GM20000 (cell line): ENCODE measurements around the gene ASCL3.
"Not testable (repeated sequence)": the region's sequence is repeated elsewhere in the genome, so short reads cannot be mapped to it uniquely, and the experiment has no call there.

ENCODE experiments used
- DNase-seq: peaks from one replicate; pipeline ENCODE4 v3.0.0; 2012; ENCODE audit warnings: low spot score
- CTCF ChIP-seq: IDR thresholded peaks from 2 replicates; pipeline ENCODE4 v1.5.1; 2012; ENCODE audit warnings: mild to moderate bottlenecking, control low read depth; ENCODE audit errors: extremely low read depth, missing control alignments

The ASCL3 gene

GRCh38 chr11:8942518-8943066, at the start of gene ASCL3:
ASCL3 (minus strand) TSS chr11:8943016; CDS start chr11:8938161, 4,855 bp downstream.
- no peak for DNase-seq
- TF ChIP-seq CTCF: no peak

- no peak for TF ChIP-seq CTCF
- DNase-seq: no peak
Measured at GRCh38 chr11:8989453-8989852, 46.6 kb upstream of the ASCL3 start.

GRCh38 chr11:8988329-8989234, 45.8 kb upstream of the ASCL3 start:
- no peak for TF ChIP-seq CTCF

GRCh38 chr11:8987446-8987845, 44.6 kb upstream of the ASCL3 start:
- DNase-seq: no peak
- TF ChIP-seq CTCF: no peak

More at GRCh38 chr11:8988329-8989234, 45.8 kb upstream of the ASCL3 start:
- DNase-seq: no peak

- not testable (repeated sequence) for DNase-seq
Measured at GRCh38 chr11:8986772-8987171, 44.0 kb upstream of the ASCL3 start.

GRCh38 chr11:8985462-8985861, 42.6 kb upstream of the ASCL3 start:
- TF ChIP-seq CTCF: no peak
- DNase-seq: no peak

GRCh38 chr11:8983552-8983951, 40.7 kb upstream of the ASCL3 start:
- no peak for DNase-seq
- TF ChIP-seq CTCF: no peak
